ENCODE results near the gene ADAMTS8. TPM values are rescaled to one million over a fixed set of nuclear protein-coding genes. Genes with fewer than 3 reads are reported as not detected.

ADAMTS8 gene
- polyA plus RNA-seq, 1 donor (not counting 4 experiments of a cell fraction or from before 2014, with no cell fraction given), result not detected

GRCh38 chr11:130369141-130369691 is 59.2 kb downstream of the ADAMTS8 start:
- no peak for FAIRE-seq

GRCh38 chr11:130359419-130359818 is 69.0 kb downstream of the ADAMTS8 start:
- Histone ChIP-seq H2AFZ (ENCODE audit: control insufficient read depth, low read length) (no peak overlapping the region), H3K9ac (ENCODE audit: control insufficient read depth, extremely low read depth, insufficient read depth, low read length) (no peak overlapping the region), H4K20me1 (ENCODE audit: control insufficient read depth, extremely low read depth, insufficient read depth, low read length) (no peaks in the 10 kb centered on the region), H3K36me3 (ENCODE audit: control insufficient read depth in 2 of 2, extremely low read depth in 1 of 2, insufficient read depth in 2 of 2, low read length in 2 of 2) (no peaks in the 10 kb centered on the region), H3K27me3 (ENCODE audit: control insufficient read depth, extremely low read depth, insufficient read depth, low read length) (no peaks in the 10 kb centered on the region), H3K9me1 (ENCODE audit: control insufficient read depth, extremely low read depth, insufficient read depth, low read length) (no peaks in the 10 kb centered on the region), H3K27ac (ENCODE audit: control insufficient read depth, insufficient read depth, low read length) (no peak overlapping the region), H3K9me3 (ENCODE audit: control insufficient read depth, low read depth, low read length) (no peaks in the 10 kb centered on the region), H3K79me2 (ENCODE audit: control insufficient read depth, insufficient read depth, low read length) (no peaks in the 10 kb centered on the region), H3K4me1 (ENCODE audit: control insufficient read depth, extremely low read depth, insufficient read depth, low read length) (no peaks in the 10 kb centered on the region), H3K4me3 (ENCODE audit: control insufficient read depth in 2 of 3, extremely low read depth in 1 of 3, insufficient read depth in 2 of 3, low read depth in 1 of 3, low read length in 3 of 3) (no peak overlapping the region), H3K4me2 (ENCODE audit: control insufficient read depth, extremely low read depth, insufficient read depth, low read depth, low read length) (no peak overlapping the region)
- FAIRE-seq (no peak), DNase-seq (ENCODE audit: low read depth, low spot score) (no peak)
- dilution Hi-C loops (cut with MboI; ENCODE audit: extremely low pct_ligation_motif_present, low sequenced_read_pairs), result no loop called here
- TF ChIP-seq CTCF (optimal IDR thresholded peaks at IDR 0.05 in 1 of 3, IDR thresholded peaks at IDR 0.05 in 1 of 3, conservative IDR thresholded peaks at IDR 0.05 in 1 of 3; ENCODE audit: extremely low read depth in 1 of 3, insufficient read depth in 2 of 3, low read length in 3 of 3), result no peak
- TF ChIP-seq EZH2 (IDR thresholded peaks at IDR 0.05; ENCODE audit: low read length), result no peak

More at GRCh38 chr11:130369141-130369691, 59.2 kb downstream of the ADAMTS8 start:
- H3K9me1 ChIP-seq (ENCODE audit: control insufficient read depth, extremely low read depth, insufficient read depth, low read length), result no peaks in the 10 kb centered on the region
- no peak overlapping the region for H3K9ac ChIP-seq (ENCODE audit: control insufficient read depth, extremely low read depth, insufficient read depth, low read length)
- TF ChIP-seq CTCF (optimal IDR thresholded peaks at IDR 0.05 in 1 of 3, IDR thresholded peaks at IDR 0.05 in 1 of 3, conservative IDR thresholded peaks at IDR 0.05 in 1 of 3; ENCODE audit: extremely low read depth in 1 of 3, insufficient read depth in 2 of 3, low read length in 3 of 3), result no peak
- no peak for TF ChIP-seq EZH2 (IDR thresholded peaks at IDR 0.05; ENCODE audit: low read length)
- no peak overlapping the region for H3K4me2 ChIP-seq (ENCODE audit: control insufficient read depth, extremely low read depth, insufficient read depth, low read depth, low read length)
- dilution Hi-C loops (cut with MboI; ENCODE audit: extremely low pct_ligation_motif_present, low sequenced_read_pairs), result no loop called here
- H4K20me1 ChIP-seq (ENCODE audit: control insufficient read depth, extremely low read depth, insufficient read depth, low read length), result no peaks in the 10 kb centered on the region
- H3K9me3 ChIP-seq (ENCODE audit: control insufficient read depth, low read depth, low read length), result no peaks in the 10 kb centered on the region
- no peak for DNase-seq (ENCODE audit: low read depth, low spot score)
- no peaks in the 10 kb centered on the region for H3K36me3 ChIP-seq (ENCODE audit: control insufficient read depth in 2 of 2, extremely low read depth in 1 of 2, insufficient read depth in 2 of 2, low read length in 2 of 2)
- no peaks in the 10 kb centered on the region for H3K27me3 ChIP-seq (ENCODE audit: control insufficient read depth, extremely low read depth, insufficient read depth, low read length)
- no peaks in the 10 kb centered on the region for H3K4me1 ChIP-seq (ENCODE audit: control insufficient read depth, extremely low read depth, insufficient read depth, low read length)
- no peak overlapping the region for H2AFZ ChIP-seq (ENCODE audit: control insufficient read depth, low read length)
- H3K4me3 ChIP-seq (ENCODE audit: control insufficient read depth in 2 of 3, extremely low read depth in 1 of 3, insufficient read depth in 2 of 3, low read depth in 1 of 3, low read length in 3 of 3), result no peak overlapping the region
- no peak overlapping the region for H3K27ac ChIP-seq (ENCODE audit: control insufficient read depth, insufficient read depth, low read length)
- no peaks in the 10 kb centered on the region for H3K79me2 ChIP-seq (ENCODE audit: control insufficient read depth, insufficient read depth, low read length)
